ENCODE measurements around the gene UGT8. TPM values are rescaled to one million over a fixed set of nuclear protein-coding genes. Genes with fewer than 3 reads are reported as not detected.

UGT8 gene
- total and polyA plus RNA-seq, 2 of the 8 experiments (the other 6 are each of a cell fraction or from before 2014, with no cell fraction given), result 16.9 to 26.9 TPM

- ChIA-PET CTCF (ENCODE audit: partially characterized antibody) (no interaction called here), POLR2A (ENCODE audit: partially characterized antibody) (no interaction called here)
- no peak overlapping the region for H2BK5ac ChIP-seq (ENCODE audit: low read depth, low read length)
- H3K79me1 ChIP-seq (ENCODE audit: low read depth, low read length), result no peaks in the 10 kb centered on the region
- H3K4ac ChIP-seq (replicated peaks; ENCODE audit: insufficient read length, low read depth, low read length), result no peak overlapping the region
- H3K23me2 ChIP-seq (ENCODE audit: low read depth, low read length), result no peaks in the 10 kb centered on the region
- H2BK120ac ChIP-seq (replicated peaks; ENCODE audit: low read depth, low read length), result no peak overlapping the region
- no peaks in the 10 kb centered on the region for H3K27me3 ChIP-seq (replicated peaks in 1 of 4; ENCODE audit: control insufficient read depth in 3 of 4, extremely low read depth in 1 of 4, insufficient read depth in 3 of 4, low read length in 3 of 4)
- no peak overlapping the region for H3K27ac ChIP-seq (ENCODE audit: low read depth, low read length)
- peaks cover 36 to 57% of the 10 kb centered on the region in 2 experiments for H3K9me3 ChIP-seq (ENCODE audit: insufficient read depth in 2 of 2, low read depth in 1 of 2, low read length in 1 of 2)
- H2BK12ac ChIP-seq (ENCODE audit: low read depth, low read length), result no peak overlapping the region
- H3K36me3 ChIP-seq (ENCODE audit: control insufficient read depth in 2 of 4, insufficient read depth in 4 of 4, low read length in 3 of 4), result peaks cover 0 to 8% (median 3%) of the 10 kb centered on the region in 4 experiments; a peak in 3 of 8 replicates
- H2BK15ac ChIP-seq (ENCODE audit: low read length), result no peak overlapping the region
- no peak overlapping the region for H3K4me2 ChIP-seq (ENCODE audit: insufficient read depth in 1 of 2, low read depth in 2 of 2, low read length in 2 of 2)
- H4K8ac ChIP-seq (ENCODE audit: extremely low read depth, insufficient read depth, low read length), result no peak overlapping the region
- no peak overlapping the region for H3K56ac ChIP-seq (replicated peaks; ENCODE audit: insufficient read length, low read depth, low read length)
- peaks cover 0 to 10% (median 3%) of the 10 kb centered on the region in 4 experiments; a peak in 4 of 7 replicates for H3K4me1 ChIP-seq (replicated peaks in 1 of 4; ENCODE audit: control insufficient read depth in 3 of 4, insufficient read depth in 4 of 4, low read length in 3 of 4)
- no peak overlapping the region for H2BK20ac ChIP-seq (ENCODE audit: low read length)
- no peak overlapping the region for H3K9ac ChIP-seq (replicated peaks in 1 of 4; ENCODE audit: extremely low read depth in 1 of 4, low read depth in 3 of 4, low read length in 3 of 4)
- TF ChIP-seq YY1 (IDR thresholded peaks at IDR 0.05; ENCODE audit: low read depth, low read length), result no peak
- TF ChIP-seq CTBP2 (IDR thresholded peaks at IDR 0.05; ENCODE audit: borderline replicate concordance, insufficient read depth, insufficient read length, low read length), result no peak
- TF ChIP-seq TEAD4 (IDR thresholded peaks at IDR 0.05; ENCODE audit: low read depth, low read length), result no peak
- TF ChIP-seq CBX8 (IDR thresholded peaks at IDR 0.05; ENCODE audit: borderline replicate concordance, low read depth, low read length), result no peak
- TF ChIP-seq GTF2F1 (IDR thresholded peaks at IDR 0.05; ENCODE audit: borderline replicate concordance, low read depth, low read length), result no peak
- no peak for TF ChIP-seq SIN3A (conservative IDR thresholded peaks at IDR 0.05 in 1 of 2, IDR thresholded peaks at IDR 0.05 in 1 of 2; ENCODE audit: low read depth in 1 of 2, low read length in 2 of 2)
- no peak for TF ChIP-seq KDM5A (IDR thresholded peaks at IDR 0.05; ENCODE audit: low read length)
- no peak for TF ChIP-seq KDM4A (IDR thresholded peaks at IDR 0.05; ENCODE audit: low read depth, low read length, severe bottlenecking)
- TF ChIP-seq, protein P1, sequence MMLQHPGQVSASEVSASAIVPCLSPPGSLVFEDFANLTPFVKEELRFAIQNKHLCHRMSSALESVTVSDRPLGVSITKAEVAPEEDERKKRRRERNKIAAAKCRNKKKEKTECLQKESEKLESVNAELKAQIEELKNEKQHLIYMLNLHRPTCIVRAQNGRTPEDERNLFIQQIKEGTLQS (IDR thresholded peaks at IDR 0.05; ENCODE audit: insufficient read depth, low read depth, low read length), result no peak
- no peaks in the 10 kb centered on the region for H3K79me2 ChIP-seq (ENCODE audit: control insufficient read depth in 1 of 2, insufficient read depth in 2 of 2, low read length in 2 of 2)
- no peak overlapping the region for H3K14ac ChIP-seq (ENCODE audit: insufficient read length)
- H2AFZ ChIP-seq (ENCODE audit: low read length), result no peak overlapping the region
- no peak for DNase-seq (ENCODE audit: low read depth in 1 of 2, low spot score in 2 of 2)
- no peaks in the 10 kb centered on the region for H4K20me1 ChIP-seq (replicated peaks in 1 of 2; ENCODE audit: control insufficient read depth in 1 of 2, insufficient read depth in 2 of 2, low read length in 2 of 2)
- no peak for FAIRE-seq
- no peak overlapping the region for H4K91ac ChIP-seq (replicated peaks; ENCODE audit: insufficient read length, low read length)
- H2AK5ac ChIP-seq (ENCODE audit: low read depth, low read length), result no peak overlapping the region
- no peak overlapping the region for H4K5ac ChIP-seq (ENCODE audit: insufficient read length, low read depth, low read length)
- no peak overlapping the region for H3K4me3 ChIP-seq (ENCODE audit: extremely low read depth in 1 of 4, insufficient read depth in 2 of 4, low read depth in 3 of 4, low read length in 4 of 4)
- H3K23ac ChIP-seq (ENCODE audit: insufficient read length), result no peak overlapping the region
- no peak overlapping the region for H3K18ac ChIP-seq (ENCODE audit: extremely low read depth, low read length)
Observed at GRCh38 chr4:114558446-114559020, 40.1 kb upstream of the UGT8 start.

All from H1 (cell line).